HCT116 (cell line): Measurements from ENCODE around the gene TGFBR3L. TPM values are rescaled to one million over a fixed set of nuclear protein-coding genes. Genes with fewer than 3 reads are reported as not detected.

Experiments
- ATAC-seq: fragments of 200-7000 bp; cut with Tn5 transposase; 2 replicates; pipeline ENCODE4 v1.9.1; 2020; ENCODE audit warnings: mild to moderate bottlenecking, moderate library complexity
- BruUV-seq: library from RNA; stranded (reverse); fragments of 400-500 nt; replicated peaks from 2 replicates; lab custom pipeline; 2021; lab: Mats Ljungman, UMichigan
- CTCF ChIA-PET: fragments of 300-600 bp; sonication (Branson Sonifier 250); formaldehyde crosslinking; loops from one replicate; lab custom pipeline; 2021; ENCODE audit warnings: antibody characterized with exemption; lab: Charles Lee
- POLR2A ChIA-PET: fragments of 300-600, 350-600 bp; sonication (Branson Sonifier 250); formaldehyde crosslinking; loops from one replicate; lab custom pipeline; 2021; ENCODE audit warnings: antibody characterized with exemption; lab: Charles Lee
- RAD21 ChIA-PET, 2 experiments: fragments of 300-600 bp; sonication (Branson Sonifier 250); formaldehyde crosslinking; loops; one replicate each; lab custom pipeline; 2023; ENCODE audit warnings: low total read pairs in 2 of 2; ENCODE audit not compliant: uncharacterized antibody in 2 of 2, unreplicated experiment in 2 of 2, low non-redundant PET in 1 of 2; lab: Charles Lee
- DNase-seq: peaks from one replicate; pipeline ENCODE4 v3.0.0-alpha.2; 2010; ENCODE audit warnings: low read depth, low spot score
- H2AFZ ChIP-seq: fragments of 200-600 bp; shearing (Covaris generic), sonication (generic); 2 replicates; pipeline ENCODE4 v1.6.1; 2017; ENCODE audit warnings: low read depth, mixed run types, mixed read lengths, antibody characterized with exemption, low read length; ENCODE audit not compliant: poor library complexity, severe bottlenecking
- H3K27ac ChIP-seq: 2 replicates; pipeline ENCODE4 v1.5.1; 2012; ENCODE audit warnings: low read depth, low read length
- H3K27me3 ChIP-seq: fragments of 200-600 bp; sonication (generic); 2 replicates; pipeline ENCODE4 v1.6.1; 2016; ENCODE audit warnings: mixed run types, low read length, mixed read lengths; ENCODE audit not compliant: insufficient read depth
- H3K36me3 ChIP-seq, 2 experiments: fragments of 200-500 bp in 1 of 2; fragments of 200-600 bp in 1 of 2; sonication (Bioruptor generic) in 1 of 2; sonication (generic) in 1 of 2; 2 replicates each; pipeline versions ENCODE4 v1.5.1 to v1.6.1; 2014 to 2016; ENCODE audit warnings: low read length in 2 of 2, inconsistent platforms in 1 of 2, mixed read lengths in 1 of 2, mixed run types in 1 of 2; ENCODE audit not compliant: insufficient read depth in 2 of 2, control insufficient read depth in 1 of 2
- H3K4me1 ChIP-seq, 2 experiments: fragments of 200-600 bp in 1 of 2; sonication (generic) in 1 of 2; 2 replicates each; pipeline versions ENCODE4 v1.5.1 to v1.6.1; 2012 to 2017; ENCODE audit warnings: low read length in 2 of 2, inconsistent platforms in 1 of 2, mild to moderate bottlenecking in 1 of 2, mixed read lengths in 1 of 2, mixed run types in 1 of 2, moderate library complexity in 1 of 2; ENCODE audit not compliant: insufficient read depth in 2 of 2, control insufficient read depth in 1 of 2
- H3K4me2 ChIP-seq: fragments of 200-600 bp; sonication (generic); 2 replicates; pipeline ENCODE4 v1.6.1; 2017; ENCODE audit warnings: mixed run types, low read length, mixed read lengths
- H3K4me3 ChIP-seq, 2 experiments: fragments of 200-600 bp in 1 of 2; sonication (generic) in 1 of 2; replicated peaks in 1 of 2; 2 replicates each; pipeline ENCODE4 v1.5.1; 2011 to 2016; ENCODE audit warnings: low read length in 2 of 2, control low read depth in 1 of 2, low read depth in 1 of 2, mild to moderate bottlenecking in 1 of 2, mixed read lengths in 1 of 2, mixed run types in 1 of 2
- H3K79me2 ChIP-seq: fragments of 200-600 bp; sonication (generic); 2 replicates; pipeline ENCODE4 v1.6.1; 2017; ENCODE audit warnings: mild to moderate bottlenecking, mixed run types, low read length, moderate library complexity, mixed read lengths; ENCODE audit not compliant: insufficient read depth
- H3K9ac ChIP-seq: fragments of 200-600 bp; sonication (generic); 2 replicates; pipeline ENCODE4 v1.6.1; 2016; ENCODE audit warnings: low read length, mixed read lengths
- H3K9me2 ChIP-seq: fragments of 200-600 bp; sonication (generic), shearing (Covaris generic); 2 replicates; pipeline ENCODE4 v1.6.1; 2017; ENCODE audit warnings: mixed run types, mild to moderate bottlenecking, moderate library complexity; ENCODE audit not compliant: insufficient read depth
- H3K9me3 ChIP-seq, 2 experiments: fragments of 200-500 bp in 1 of 2; fragments of 200-600 bp in 1 of 2; sonication (Bioruptor generic) in 1 of 2; sonication (generic) in 1 of 2; 2 replicates each; pipeline ENCODE4 v1.6.1; 2014 to 2017; ENCODE audit warnings: low read length in 2 of 2, mixed read lengths in 2 of 2, inconsistent platforms in 1 of 2, low read depth in 1 of 2, mild to moderate bottlenecking in 1 of 2, mixed run types in 1 of 2, moderate library complexity in 1 of 2; ENCODE audit not compliant: control insufficient read depth in 1 of 2, insufficient read depth in 1 of 2
- H4K20me1 ChIP-seq: fragments of 200-600 bp; sonication (generic), shearing (Covaris generic); 2 replicates; pipeline ENCODE4 v1.6.1; 2017; ENCODE audit warnings: mixed run types, mild to moderate bottlenecking, moderate library complexity; ENCODE audit not compliant: insufficient read depth
- CBX3 ChIP-seq: IDR thresholded peaks from 2 replicates; pipeline ENCODE4 v1.6.1; 2012; ENCODE audit warnings: low read depth
- CEBPB ChIP-seq: IDR thresholded peaks from 2 replicates; pipeline ENCODE4 v1.6.1; 2012; ENCODE audit warnings: low read depth
- JUND ChIP-seq: IDR thresholded peaks from 2 replicates; pipeline ENCODE4 v1.6.1; 2012
- POLR2AphosphoS5 ChIP-seq: IDR thresholded peaks from 2 replicates; pipeline ENCODE4 v1.6.1; 2011; ENCODE audit warnings: mild to moderate bottlenecking, low read depth, low read length, moderate library complexity
- SIN3A ChIP-seq: IDR thresholded peaks from 2 replicates; pipeline ENCODE4 v1.6.1; 2012; ENCODE audit warnings: low read depth
- YY1 ChIP-seq: IDR thresholded peaks from 2 replicates; pipeline ENCODE4 v1.6.1; 2011; ENCODE audit warnings: low read length, low read depth, moderate library complexity, mild to moderate bottlenecking; ENCODE audit not compliant: insufficient replicate concordance; ENCODE audit errors: extremely low read depth
- ZNF274 ChIP-seq: fragments of 200-500 bp; sonication (Bioruptor generic); IDR thresholded peaks from 2 replicates; pipeline ENCODE4 v1.6.1; 2014; ENCODE audit warnings: mild to moderate bottlenecking, low read depth, low read length, inconsistent platforms
- intact Hi-C: fragments of 100-400 bp; cut with micrococcal nuclease; formaldehyde crosslinking; loops from 2 replicates; pipeline ENCODE4 v1.10.0; 2022
- total RNA-seq: library from RNA; stranded (reverse); gene quantifications from one replicate; pipeline ENCODE4 v1.2.1, GENCODE V29; 2021; ENCODE audit not compliant: unreplicated experiment
- TF ChIP-seq, protein P1 (sequence below): IDR thresholded peaks from 2 replicates; pipeline ENCODE4 v1.6.1; 2011; ENCODE audit warnings: mild to moderate bottlenecking, low read length, moderate library complexity; ENCODE audit not compliant: insufficient replicate concordance; ENCODE audit errors: extremely low read depth
- TF ChIP-seq, protein P2 (sequence below), 3 experiments: fragments of 200-600 bp in 1 of 3; sonication (generic) in 1 of 3; IDR thresholded peaks in 2 of 3; conservative IDR thresholded peaks in 1 of 3; 2 replicates each; pipeline ENCODE4 v1.5.1; 2012 to 2017; ENCODE audit warnings: low read depth in 2 of 3, low read length in 2 of 3, antibody characterized with exemption in 1 of 3, borderline replicate concordance in 1 of 3, control low read depth in 1 of 3, mild to moderate bottlenecking in 1 of 3, mixed read lengths in 1 of 3, mixed run types in 1 of 3, moderate library complexity in 1 of 3; ENCODE audit not compliant: insufficient read depth in 1 of 3
- TF ChIP-seq, protein P3 (sequence below): IDR thresholded peaks from 2 replicates; pipeline ENCODE4 v1.6.1; 2012

Gene TGFBR3L
- total RNA-seq, 1 experiment from 2014 or later = 30.9 TPM

DNA sequence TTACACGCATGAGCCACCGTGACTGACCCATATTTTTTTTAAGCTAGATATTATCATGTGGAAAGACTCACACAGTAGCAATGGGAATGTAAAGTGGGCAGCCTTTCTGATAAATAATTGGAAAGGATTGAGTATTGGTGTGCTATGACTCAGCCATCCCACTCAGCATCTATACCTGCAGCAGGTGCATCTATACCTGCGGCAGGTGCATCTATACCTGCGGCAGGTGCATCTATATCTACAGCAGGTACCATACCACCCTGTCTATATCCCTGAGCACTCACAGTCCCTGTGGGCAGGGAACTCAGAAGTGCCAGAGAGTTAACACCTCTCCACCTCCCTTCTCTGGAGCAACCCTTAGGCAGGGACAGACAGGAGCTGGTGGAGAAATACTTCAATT, 31.5 kb upstream of the TGFBR3L start:
- ChIA-PET RAD21 (interaction anchor here in 1 of 2 experiments (0.7 kb wide), 1 partner anchor 54 kb away, joined by 7 read pairs; no protein-coding TSS in a partner anchor), POLR2A (no interaction called here), CTCF (interaction anchor here (0.6 to 2.0 kb wide), 3 partner anchors 14 to 529 kb away, joined by 3 to 9 read pairs (median 4); no protein-coding TSS in a partner anchor)
- H3K79me2 ChIP-seq = no peaks in the 10 kb centered on the region
- H3K36me3 ChIP-seq = no peaks in the 10 kb centered on the region
- H3K27ac ChIP-seq = no peak overlapping the region
- H3K4me2 ChIP-seq = no peak overlapping the region
- no peak for ATAC-seq
- no peaks in the 10 kb centered on the region for H4K20me1 ChIP-seq
- TF ChIP-seq YY1 (no peak), CEBPB (no peak), CBX3 (no peak), JUND (no peak), SIN3A (no peak), ZNF274 (no peak), POLR2AphosphoS5 (no peak)
- TF ChIP-seq, protein P1, sequence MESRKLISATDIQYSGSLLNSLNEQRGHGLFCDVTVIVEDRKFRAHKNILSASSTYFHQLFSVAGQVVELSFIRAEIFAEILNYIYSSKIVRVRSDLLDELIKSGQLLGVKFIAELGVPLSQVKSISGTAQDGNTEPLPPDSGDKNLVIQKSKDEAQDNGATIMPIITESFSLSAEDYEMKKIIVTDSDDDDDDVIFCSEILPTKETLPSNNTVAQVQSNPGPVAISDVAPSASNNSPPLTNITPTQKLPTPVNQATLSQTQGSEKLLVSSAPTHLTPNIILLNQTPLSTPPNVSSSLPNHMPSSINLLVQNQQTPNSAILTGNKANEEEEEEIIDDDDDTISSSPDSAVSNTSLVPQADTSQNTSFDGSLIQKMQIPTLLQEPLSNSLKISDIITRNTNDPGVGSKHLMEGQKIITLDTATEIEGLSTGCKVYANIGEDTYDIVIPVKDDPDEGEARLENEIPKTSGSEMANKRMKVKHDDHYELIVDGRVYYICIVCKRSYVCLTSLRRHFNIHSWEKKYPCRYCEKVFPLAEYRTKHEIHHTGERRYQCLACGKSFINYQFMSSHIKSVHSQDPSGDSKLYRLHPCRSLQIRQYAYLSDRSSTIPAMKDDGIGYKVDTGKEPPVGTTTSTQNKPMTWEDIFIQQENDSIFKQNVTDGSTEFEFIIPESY = no peak
- TF ChIP-seq, protein P2, sequence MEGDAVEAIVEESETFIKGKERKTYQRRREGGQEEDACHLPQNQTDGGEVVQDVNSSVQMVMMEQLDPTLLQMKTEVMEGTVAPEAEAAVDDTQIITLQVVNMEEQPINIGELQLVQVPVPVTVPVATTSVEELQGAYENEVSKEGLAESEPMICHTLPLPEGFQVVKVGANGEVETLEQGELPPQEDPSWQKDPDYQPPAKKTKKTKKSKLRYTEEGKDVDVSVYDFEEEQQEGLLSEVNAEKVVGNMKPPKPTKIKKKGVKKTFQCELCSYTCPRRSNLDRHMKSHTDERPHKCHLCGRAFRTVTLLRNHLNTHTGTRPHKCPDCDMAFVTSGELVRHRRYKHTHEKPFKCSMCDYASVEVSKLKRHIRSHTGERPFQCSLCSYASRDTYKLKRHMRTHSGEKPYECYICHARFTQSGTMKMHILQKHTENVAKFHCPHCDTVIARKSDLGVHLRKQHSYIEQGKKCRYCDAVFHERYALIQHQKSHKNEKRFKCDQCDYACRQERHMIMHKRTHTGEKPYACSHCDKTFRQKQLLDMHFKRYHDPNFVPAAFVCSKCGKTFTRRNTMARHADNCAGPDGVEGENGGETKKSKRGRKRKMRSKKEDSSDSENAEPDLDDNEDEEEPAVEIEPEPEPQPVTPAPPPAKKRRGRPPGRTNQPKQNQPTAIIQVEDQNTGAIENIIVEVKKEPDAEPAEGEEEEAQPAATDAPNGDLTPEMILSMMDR (IDR thresholded peaks at IDR 0.05 in 2 of 3, conservative IDR thresholded peaks at IDR 0.05 in 1 of 3; ENCODE audit: borderline replicate concordance in 1 of 3, insufficient read depth in 1 of 3, low read depth in 2 of 3, low read length in 2 of 3) = no peak
- TF ChIP-seq, protein P3, sequence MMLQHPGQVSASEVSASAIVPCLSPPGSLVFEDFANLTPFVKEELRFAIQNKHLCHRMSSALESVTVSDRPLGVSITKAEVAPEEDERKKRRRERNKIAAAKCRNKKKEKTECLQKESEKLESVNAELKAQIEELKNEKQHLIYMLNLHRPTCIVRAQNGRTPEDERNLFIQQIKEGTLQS = no peak
- DNase-seq = no peak
- H3K9me2 ChIP-seq = no peaks in the 10 kb centered on the region
- no peak overlapping the region for H3K9ac ChIP-seq
- H3K27me3 ChIP-seq = no peaks in the 10 kb centered on the region
- BruUV-seq = no TSS peak
- intact Hi-C loops = no loop called here
- peaks cover 12 to 28% of the 10 kb centered on the region in 2 experiments; a peak in 3 of 4 replicates for H3K4me1 ChIP-seq
- no peak overlapping the region for H3K4me3 ChIP-seq
- no peak overlapping the region for H2AFZ ChIP-seq
- no peaks in the 10 kb centered on the region for H3K9me3 ChIP-seq
